Left hindlimb (tissue), 1 donor: Measurements from ENCODE around the gene TEX19.
A peak's percentile ranks its signal among the peaks of the same experiment; 100 is the strongest.
"Not testable (repeated sequence)": the region's sequence is repeated elsewhere in the genome, so short reads cannot be mapped to it uniquely, and the experiment has no call there.

Source experiments
- DNase-seq: peaks from one replicate; pipeline ENCODE4 v3.0.0-alpha.2; 2018

The TEX19 gene

DNA sequence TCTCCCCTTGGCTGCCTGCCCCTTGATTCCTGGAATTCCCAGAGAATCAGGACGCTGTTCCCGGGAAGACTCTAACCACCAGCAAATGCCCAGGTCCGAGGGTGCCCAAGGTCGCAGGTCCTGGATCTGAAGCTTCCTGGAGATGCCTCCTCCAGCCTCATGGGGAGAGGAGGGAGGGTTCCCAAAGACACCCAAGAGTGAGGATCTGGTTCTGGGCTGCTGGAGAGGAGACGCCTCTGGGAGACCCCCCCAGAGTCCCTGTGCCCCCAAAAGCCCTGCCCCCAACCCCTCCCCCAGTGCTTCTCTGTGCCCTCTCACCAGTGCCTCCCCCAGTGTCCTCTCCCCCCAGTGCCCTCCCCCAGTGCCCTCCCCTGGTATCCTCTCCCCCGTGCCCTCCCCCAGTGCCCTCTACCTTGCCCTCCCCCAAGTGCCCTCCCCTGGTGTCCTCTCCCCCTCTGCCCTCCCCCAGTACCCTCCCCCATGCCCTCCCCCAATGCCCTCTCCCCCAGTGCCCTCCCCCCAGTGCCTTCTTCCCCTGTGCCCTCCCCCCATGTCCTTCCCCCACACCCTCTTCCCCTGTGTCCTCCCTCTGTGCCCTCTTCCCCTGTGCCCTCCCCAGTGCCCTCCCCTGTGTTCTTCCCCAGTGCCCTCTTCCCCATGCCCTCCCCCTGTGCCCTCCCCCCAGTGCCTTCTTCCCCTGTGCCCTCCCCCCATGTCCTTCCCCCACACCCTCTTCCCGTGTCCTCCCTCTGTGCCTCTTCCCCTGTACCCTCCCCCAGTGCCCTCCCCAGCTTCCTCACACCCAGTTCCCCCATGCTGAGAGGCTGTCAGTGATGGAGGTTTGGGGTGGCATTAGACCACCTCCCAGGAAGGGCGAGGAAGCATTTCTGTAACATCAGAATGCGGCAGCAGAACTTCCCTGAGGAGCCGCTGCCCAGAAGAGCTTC, 19.1 kb upstream of the TEX19 start:
- no peak for DNase-seq

DNA sequence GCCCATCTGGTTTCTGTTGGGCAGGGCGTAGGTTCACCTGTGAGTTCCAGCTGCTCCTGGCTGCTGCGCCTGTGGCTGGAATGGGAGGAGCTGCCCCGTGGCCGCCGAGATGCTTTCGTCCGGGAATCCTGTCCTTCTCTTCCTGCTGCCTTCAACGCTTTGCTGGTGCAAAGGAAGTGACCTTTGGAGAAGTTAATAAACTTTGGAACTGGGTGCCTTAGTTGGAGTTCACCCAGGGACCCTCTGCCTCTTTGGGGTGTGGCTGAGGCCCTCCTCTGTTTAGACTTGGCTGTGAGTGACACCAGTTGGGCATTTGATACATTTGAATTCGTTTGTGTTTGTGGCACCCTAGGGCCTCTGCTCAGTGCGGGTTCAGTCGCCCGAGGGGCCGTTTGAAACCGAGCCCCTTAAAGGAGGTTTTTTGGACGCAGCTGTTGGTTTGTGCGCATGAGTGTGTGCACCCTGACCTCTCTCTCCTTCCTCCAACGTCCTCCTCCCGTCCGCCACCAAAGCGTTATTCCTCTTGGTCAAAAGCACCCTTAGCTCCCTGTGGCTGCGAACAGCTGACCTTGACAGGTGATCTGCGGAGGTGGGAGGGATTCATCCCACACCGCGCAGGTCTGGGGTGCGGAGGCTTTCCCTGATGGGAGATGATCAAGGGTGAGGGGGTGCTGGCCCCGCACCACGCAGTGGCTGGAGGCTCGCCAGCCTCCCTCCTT, 16.5 kb upstream of the TEX19 start:
- no peak for DNase-seq

DNA sequence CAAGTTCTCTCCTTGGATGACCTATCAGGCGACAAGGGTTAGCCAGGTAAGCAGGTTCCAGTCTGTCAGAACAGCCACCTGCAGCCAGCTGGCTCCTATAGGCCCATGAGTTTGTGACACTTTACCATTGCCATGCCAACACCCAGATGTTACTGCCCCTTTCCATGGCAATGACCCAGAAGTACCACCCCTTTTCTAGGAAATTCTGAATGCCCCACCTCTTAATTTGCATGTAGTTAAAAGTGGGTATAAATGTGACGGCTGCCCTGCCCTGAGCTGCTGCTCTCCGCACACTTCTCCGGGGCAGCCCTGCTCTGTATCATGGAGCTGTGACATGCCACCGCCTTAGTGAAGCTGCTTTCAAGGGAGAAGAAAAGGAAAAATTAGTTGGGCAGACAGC, 15.5 kb upstream of the TEX19 start:
- DNase-seq = no peak

DNA sequence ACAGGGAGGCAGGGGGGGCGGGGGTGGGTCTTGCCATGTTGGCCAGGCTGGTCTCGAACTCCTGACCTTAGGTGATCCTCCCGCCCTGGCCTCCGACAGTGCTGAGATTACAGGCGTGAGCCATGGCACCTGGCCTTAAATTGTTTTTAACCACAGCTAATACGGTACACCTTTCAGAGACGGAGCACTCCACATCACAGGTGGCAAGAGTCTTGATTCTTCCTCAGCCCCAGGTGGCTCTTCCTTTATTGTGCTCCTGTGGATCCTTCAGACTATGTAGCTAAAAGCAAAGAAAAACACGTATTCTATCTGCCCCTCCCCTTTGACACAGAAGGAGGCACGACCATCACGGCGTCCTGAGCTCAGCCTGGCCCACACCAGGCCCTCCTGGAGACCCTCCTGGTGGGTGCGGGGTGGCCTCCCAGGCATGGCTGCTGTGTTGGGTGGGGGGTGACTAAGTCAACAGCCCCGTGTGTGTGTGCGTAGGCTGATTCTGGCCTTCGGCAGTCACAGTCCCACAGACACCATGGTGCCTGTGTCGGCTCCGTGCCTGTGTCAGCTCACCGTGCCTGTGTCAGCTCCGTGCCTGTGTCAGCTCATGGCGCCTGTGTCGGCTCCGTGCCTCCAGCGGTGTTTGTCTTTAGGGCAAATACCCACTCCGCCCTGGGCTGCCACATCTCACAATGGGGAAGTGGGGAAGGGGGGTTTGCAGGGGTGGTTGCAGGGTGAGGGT, 14.7 kb upstream of the TEX19 start:
- no peak for DNase-seq

DNA sequence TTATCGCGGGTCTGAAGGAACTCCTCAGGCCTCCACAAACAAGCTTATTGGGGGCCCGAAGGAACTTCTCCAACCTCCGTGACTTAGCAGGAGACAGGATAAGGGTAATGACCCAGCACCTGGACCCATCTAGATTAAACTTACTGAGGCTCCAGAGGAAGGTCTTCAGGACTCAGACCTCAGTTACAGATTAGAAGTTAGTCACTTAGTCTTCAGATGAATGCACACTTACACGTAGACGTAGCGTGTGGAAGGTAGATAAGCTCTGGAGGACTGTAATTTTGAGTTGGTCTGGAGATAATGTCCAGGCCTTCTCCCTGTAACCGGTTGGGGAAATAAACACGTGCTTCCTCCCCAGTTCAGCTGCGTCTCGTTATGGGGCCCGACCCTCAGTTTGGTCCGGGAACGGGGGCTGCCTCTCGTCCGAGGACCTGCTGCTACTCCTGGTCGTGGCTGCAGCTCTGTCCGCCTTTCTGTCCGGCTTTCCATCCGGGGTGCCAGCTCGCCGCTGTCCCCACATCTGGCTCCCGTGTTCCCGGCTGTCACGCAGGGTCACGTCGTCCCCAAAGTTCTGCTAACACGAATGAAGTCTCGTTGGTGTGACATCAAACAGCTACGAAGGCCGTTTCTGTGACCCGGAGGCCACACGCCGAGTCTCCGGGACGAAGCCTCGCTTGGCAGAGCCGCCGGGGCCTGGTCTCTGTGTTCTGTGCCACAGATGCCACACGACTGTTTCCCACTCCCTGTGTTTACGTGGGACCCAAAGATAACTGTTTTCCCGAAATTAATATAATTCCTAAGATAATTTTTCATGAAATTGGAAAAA, 13.7 kb upstream of the TEX19 start:
- no peak for DNase-seq

DNA sequence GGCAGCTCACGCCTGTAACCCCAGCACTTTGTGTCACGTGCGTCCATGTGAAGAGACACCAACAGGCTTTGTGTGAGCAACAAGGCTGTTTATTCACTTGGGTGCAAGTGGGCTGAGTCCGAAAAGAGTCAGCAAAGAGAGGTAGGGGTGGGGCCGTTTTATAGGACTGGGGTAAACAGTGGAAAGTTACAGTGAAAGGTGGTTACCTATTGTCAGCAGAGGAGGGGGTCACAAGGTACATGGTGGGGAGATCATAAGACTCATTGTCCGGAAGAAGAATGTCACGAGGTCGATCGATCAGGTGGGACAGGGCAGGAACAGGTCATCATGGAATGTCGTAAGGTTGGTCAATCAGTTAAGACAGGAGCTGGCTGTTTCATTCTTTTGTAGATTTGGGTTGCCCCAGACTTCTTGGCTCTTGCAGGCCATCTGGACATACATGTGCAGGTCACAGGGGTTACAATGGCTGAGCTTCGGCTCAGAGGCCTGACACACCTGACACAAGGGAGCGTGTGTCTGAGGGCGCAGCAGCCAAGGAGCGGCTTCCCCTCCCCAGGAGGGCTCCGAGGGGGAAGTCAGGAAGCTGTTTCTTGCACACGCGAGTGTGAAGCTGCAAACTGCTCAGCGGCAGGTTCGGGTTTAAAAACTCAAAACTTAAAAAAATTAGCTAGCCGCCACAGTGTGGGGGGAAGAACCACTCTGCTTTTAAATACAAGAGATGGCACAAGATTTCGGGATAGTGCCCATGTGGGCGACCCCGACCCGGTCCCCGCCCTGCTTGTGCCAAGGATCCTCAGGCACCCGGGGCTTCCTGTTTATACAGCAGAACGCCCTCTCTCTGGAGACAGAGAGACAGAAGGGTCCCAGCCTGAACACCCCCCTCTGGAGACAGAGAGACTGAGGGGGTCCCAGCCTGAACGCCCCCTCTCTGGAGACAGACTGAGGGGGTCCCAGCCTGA, 12.4 kb upstream of the TEX19 start:
- DNase-seq = no peak

DNA sequence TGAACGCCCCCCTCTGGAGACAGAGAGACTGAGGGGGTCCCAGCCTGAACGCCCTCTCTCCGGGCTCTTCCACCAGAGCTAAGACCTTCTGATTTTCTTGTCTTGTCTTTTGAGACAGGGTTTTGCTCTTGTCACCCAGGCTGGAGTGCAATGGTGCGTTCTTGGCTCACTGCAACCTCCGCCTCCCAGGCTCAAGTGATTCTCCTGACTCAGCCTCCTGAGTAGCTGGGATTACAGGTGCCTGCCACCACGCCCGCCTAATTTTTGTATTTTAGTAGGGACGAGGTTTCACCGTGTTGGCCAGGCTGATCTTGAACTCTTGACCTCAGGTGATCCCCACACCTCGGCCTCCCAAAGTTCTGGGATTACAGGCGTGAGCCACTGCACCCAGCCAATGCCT, 11.1 kb upstream of the TEX19 start:
- DNase-seq = not testable (repeated sequence)

DNA sequence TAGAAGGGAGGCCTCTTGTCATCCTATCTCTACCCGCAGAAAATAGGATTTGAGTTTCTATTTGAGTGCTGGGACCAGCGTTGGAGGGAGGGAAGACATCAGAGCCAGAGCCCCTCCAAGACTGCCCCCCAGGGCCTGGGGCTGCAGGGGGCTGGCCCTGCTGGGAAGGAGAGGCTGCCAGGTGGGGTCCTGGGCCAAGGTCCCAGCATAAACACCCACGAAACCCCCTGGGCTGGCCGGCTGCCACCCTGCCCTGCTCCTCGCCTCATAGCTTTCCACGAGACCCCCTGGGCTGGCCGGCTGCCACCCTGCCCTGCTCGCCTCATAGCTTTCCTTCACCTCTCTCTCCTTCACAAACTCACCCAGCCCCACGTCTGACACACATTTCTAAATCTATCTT, 10.6 kb upstream of the TEX19 start:
- no peak for DNase-seq

DNA sequence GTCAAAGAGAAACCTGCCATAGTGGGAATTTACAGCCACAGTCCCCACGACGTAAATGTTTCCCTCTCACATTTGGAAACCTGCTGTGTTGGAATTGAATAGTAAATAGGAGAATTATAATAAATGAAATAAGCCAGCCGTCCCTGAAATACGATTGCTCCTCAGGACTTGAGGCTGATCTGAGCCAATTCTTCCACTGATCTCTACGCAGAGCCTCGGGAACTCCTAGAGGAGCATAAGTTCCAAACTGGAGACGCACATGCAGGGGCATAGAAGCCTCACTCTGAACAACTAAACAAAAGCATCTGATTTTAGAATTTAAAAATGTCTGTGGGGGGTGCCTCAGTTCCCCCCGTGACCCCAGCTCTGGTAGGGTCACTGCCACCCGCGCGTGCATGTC, 10.2 kb upstream of the TEX19 start:
- DNase-seq = no peak

DNA sequence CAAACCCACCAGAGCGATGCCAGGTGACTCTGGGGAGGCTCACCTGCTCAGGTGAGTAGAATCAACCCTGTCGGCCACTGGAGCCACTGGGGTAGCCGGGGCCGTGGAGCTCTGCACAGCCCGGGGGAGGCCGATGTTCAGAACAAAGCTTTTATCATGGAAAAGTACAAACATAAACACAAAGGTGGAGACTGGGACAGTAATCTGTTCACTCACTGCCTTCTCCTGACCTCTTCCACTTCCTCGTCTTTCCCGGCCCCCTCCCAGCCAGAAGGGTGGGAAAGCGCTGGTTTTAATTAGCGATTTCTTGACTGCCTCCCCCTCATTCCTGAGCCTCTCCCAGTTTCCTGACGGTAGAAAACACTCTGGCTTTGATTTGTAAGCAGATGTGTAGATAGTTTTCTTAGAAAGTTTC, 9.8 kb upstream of the TEX19 start:
- DNase-seq = no peak

DNA sequence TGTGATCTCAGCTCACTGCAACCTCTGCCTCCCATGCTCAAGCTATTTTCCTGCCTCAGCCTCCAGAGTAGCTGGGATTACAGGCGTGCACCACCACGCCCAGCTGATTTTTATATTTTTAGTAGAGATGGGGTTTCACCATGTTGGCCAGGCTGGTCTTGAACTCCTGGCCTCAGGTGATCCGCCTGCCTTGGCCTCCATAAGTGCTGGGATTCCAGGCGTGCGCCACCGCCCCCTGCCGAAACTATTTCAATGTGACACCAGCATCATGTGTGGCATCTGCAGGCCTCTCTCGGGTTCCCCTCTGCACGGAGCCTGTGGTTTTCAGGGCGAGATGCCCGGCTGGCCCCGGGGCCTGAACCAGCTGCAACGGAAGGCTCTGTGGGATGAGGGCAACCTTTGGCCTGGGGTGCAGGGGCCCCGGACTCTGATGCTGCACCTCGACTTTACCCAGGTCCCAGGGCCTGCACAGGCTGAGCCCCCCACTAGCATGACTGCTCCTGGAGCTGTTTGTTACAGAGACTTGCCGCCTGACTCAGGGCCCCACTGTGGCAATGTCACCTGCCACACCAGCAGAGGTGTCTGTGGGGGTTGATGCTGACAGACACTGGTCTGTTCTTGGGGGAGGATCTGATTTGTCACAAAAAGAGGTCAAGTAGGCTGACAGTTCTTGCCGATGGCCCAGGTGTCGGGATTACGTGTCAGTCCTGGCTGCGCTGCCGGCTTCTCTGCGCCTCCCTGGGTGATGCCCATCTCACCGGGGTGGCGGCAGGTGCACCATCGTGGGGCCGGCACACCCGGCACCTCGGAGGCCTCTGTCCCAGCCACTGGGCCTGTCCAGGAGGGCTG, 8.6 kb upstream of the TEX19 start:
- DNase-seq = no peak

DNA sequence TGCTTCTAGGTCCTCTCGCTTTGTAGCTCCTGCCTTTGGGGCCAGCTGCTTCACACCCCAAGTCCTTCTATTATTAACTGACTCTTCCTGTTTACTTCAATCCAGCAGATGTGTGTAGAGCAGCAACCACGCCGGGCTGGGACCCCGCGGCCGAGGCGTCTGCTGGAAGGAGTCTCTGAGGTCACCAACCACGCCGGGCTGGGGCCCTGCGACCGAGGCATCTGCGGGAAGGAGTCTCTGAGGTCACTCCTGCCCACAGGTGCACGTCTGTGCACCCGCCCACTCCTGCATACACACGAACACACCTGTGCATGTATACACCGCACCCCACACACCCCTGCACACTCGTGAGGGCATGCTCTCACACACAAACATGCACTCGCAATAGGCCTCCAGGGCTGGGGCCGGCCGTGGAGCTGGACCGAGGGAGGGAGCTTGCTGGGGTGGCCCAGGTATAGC, 7.8 kb upstream of the TEX19 start:
- no peak for DNase-seq

DNA sequence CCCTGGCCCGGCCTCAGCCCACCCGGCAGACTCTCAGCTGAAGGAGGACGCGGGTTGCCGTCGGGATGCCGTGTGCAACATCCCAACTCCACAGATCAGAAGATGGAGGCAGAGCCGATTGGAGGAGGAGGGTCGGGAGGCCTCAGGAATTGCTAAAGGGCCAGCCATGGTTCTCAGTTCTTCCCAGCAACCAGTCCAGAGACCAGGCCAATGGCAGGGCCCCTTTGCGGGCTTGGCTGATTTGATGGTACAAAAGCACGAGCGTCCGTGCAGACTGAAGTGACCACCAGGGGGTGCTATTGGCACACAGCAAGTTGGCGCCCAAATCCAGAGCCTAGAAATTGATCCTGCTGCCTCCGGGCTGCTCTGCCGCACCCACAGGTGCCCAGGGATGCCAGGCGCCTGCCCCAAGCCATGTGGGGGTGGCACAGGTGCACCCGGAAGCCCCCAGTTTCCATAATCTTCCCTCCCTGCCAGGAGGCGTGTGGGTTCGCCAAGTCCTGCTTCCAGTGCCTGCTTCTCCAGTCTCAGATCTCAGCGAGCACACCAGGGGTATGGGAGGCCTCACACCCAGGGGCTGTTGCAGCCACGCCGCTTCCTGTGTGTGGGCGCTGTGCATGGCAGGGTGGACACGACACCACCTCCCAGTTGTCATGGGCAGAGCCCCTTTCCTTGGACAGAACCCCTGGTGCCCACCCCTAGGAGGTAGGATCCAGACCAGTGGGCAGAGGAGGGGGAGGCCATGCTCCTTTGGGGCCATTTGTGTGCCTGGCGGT, 7.1 kb upstream of the TEX19 start:
- peak; percentile 85 for DNase-seq

DNA sequence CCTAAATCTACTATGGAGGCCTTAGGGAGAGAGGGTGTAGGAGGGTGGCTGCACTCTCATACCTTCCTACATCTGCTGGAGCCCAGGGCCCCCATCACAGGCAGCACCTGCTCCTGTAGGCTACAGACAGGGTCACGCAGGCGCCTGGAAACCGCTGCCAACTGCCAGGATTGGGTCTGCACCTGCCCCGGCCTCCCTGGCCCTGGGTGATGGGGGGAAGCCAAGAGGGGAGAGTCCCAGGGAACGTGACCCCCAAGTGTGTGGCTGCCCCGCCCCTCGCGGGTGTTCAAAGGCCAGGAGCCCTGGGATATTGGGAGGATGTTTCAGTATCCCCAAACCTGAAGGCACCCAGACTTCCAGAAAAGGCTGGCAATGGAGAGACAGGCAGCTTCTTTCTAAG, 5.6 kb upstream of the TEX19 start:
- no peak for DNase-seq

DNA sequence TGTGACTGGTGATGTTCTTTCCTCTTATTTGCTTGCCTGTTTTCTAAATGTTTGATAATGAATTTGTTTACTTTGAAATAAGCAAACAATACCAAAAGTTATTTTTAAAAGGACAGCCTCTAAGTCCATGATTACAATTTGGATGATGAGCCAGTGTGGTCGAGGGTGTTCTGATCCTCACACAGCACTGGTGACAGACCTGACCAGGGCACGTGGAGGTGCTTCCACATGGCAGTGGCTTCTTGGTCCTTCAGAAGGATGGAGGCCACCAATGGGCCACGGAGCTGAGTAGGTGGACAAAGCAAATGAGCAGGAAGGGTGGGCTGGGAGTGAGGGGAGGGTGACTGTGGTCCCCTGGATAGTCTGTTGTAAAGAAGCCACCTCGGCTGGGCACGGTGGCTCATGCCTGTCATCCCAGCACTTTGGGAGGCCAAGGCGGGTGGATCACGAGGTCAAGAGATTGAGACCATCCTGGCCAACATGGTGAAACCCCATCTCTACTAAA, 4.2 kb upstream of the TEX19 start:
- no peak for DNase-seq

DNA sequence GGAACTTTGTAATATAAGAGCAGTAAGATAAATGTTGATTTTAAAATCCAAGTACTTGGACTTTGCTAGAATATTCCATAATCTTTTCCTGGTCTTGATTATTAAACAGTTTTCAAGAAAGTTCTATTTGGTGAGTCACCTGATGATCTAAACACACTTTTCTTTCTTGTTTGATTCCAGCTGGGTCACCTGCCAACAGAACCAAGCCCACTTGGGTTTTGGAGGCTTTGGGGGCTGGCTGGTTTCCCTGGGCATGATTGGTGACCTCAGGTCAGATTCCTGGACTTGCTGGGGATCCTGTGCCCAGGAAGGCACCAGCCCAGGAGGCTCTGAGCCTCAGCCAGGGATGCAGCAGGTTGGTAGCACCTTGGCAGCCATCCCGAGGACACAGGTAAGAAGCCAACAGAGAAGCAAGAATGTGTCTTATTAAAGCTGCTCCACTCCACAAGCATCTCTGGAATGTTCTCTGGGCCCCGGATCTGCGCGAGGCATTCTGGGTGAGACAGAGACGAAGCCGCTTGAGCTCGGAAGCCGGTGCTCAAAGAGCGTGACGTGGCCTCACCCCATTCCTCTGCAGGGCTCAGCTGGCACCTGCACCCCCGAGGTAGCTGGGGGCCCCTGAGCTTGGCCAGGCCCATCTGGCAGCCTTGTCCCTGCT, 3.1 kb upstream of the TEX19 start:
- no peak for DNase-seq

DNA sequence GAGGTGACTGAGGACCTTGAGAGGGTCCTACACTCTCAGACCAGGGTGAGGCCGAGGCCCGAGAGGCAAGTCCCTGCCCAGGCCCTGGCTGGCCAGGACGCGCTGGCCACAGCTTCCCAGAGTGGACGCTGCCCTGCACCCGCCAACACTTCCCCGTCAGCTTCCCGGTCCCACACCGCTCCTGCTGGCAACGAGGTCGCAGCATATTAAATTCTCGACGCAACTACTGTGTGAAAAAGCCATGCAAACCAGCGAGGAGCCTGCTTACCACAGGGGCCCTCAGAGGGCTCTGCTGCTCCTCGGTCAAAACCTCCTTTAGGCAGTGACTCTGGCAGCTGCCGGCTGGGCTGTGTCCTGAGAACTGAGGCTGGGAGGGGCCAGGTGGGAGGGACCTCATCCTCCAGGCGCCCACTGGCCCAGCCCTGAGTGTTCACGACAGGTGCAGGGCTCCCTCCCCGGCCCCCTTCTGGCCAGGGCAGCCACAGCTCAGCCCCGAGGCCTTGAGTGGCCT, 2.1 kb upstream of the TEX19 start:
- DNase-seq = no peak

DNA sequence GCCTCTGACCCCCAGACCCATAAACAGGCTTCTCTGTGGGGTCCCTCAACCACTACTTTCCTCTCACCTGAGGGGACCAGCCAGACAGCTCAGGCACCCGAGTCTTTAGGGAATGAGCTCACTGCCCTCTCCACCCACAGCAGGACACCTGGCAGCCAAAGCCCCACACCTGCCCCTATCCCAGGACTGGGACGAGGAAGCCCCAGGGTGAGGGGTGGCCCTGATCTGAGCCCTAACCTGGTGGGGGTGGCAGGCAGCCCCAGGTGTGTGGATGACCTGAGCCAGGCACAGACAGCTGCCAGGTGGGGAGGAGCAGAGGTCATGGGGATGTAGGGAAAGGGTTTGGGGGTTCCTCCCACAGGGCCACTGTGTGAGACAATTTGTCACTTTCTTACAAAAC, 1.7 kb upstream of the TEX19 start:
- no peak for DNase-seq
